Cardiac muscle cell (in vitro differentiated cells and primary cell): ENCODE data around the gene SPIN2A. TPM values are rescaled to one million over a fixed set of nuclear protein-coding genes. Genes with fewer than 3 reads are reported as not detected.
"Not testable (repeated sequence)": the region's sequence is repeated elsewhere in the genome, so short reads cannot be mapped to it uniquely, and the experiment has no call there.

Experiments used
- DNase-seq, 2 donors: peaks; one replicate each; pipeline versions ENCODE4 v3.0.0 to v3.0.0-alpha.2; 2010 to 2017; ENCODE audit warnings: low read depth in 1 of 2, low spot score in 1 of 2
- H3K27ac ChIP-seq: fragments of 200-600 bp; sonication (generic); 2 replicates; pipeline ENCODE4 v1.5.1; 2016
- H3K27me3 ChIP-seq: fragments of 200-600 bp; sonication (generic); 2 replicates; pipeline ENCODE4 v1.6.0; 2016; ENCODE audit warnings: control low read depth
- H3K36me3 ChIP-seq: fragments of 200-600 bp; sonication (generic); 2 replicates; pipeline ENCODE4 v1.5.1; 2016; ENCODE audit warnings: control low read depth
- H3K4me1 ChIP-seq: fragments of 200-600 bp; sonication (generic); 2 replicates; pipeline ENCODE4 v1.8.1; 2017; ENCODE audit warnings: low read depth, mild to moderate bottlenecking, mixed run types
- H3K4me3 ChIP-seq: fragments of 200-600 bp; sonication (generic); 2 replicates; pipeline ENCODE4 v1.5.1; 2016; ENCODE audit warnings: mild to moderate bottlenecking
- H3K9me3 ChIP-seq: fragments of 200-600 bp; sonication (generic); 2 replicates; pipeline ENCODE4 v1.5.1; 2017; ENCODE audit warnings: low read depth, mild to moderate bottlenecking, control low read depth
- polyA plus RNA-seq: library from polyadenylated mRNA; unstranded; fragments of >200 nt; fragmentation: Nextera tagmentation; extraction: Ambion mirVana; gene quantifications from 2 replicates; pipeline ENCODE4 v1.2.1, GENCODE V29; 2016
- total RNA-seq: library from RNA; depleted of rRNA; stranded (reverse); fragments of >200 nt; gene quantifications from 2 replicates; pipeline ENCODE4 v1.2.3, GENCODE V29; 2016
- TF ChIP-seq, protein P1 (sequence below): IDR thresholded peaks from 2 replicates; pipeline ENCODE4 v1.5.1; 2012; ENCODE audit warnings: low read depth, mild to moderate bottlenecking, low read length

The SPIN2A gene
- total and polyA plus RNA-seq, 2 experiments from 2014 or later = 0.51 to 2.5 TPM

DNA sequence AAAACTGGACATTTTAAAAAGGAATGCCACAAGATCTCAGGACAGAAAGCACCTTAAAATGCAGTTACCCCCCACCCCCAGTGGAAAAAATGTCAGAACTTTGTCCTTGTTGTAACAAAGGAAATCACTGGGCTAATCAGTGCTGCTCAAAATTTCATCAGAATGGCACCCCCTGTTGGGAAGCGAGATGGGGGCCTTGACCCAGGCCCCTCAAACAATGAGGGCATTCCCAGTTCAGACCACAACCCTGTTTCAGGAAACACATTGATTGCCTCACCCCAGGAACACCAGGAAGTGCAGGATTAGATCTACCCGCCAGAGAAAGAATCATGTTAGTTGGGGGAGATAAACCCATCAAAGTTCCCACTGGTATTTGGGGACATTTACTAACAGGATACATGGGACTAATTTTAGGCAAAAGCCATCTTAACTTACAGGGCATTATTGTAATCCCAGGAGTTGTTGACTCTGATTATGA, 32.2 kb downstream of the SPIN2A start:
- H3K27ac ChIP-seq = no peak overlapping the region
- H3K36me3 ChIP-seq = no peaks in the 10 kb centered on the region
- no peak for DNase-seq
- no peaks in the 10 kb centered on the region for H3K27me3 ChIP-seq
- no peak overlapping the region for H3K4me3 ChIP-seq
- H3K9me3 ChIP-seq = no peaks in the 10 kb centered on the region
- TF ChIP-seq, protein P1, sequence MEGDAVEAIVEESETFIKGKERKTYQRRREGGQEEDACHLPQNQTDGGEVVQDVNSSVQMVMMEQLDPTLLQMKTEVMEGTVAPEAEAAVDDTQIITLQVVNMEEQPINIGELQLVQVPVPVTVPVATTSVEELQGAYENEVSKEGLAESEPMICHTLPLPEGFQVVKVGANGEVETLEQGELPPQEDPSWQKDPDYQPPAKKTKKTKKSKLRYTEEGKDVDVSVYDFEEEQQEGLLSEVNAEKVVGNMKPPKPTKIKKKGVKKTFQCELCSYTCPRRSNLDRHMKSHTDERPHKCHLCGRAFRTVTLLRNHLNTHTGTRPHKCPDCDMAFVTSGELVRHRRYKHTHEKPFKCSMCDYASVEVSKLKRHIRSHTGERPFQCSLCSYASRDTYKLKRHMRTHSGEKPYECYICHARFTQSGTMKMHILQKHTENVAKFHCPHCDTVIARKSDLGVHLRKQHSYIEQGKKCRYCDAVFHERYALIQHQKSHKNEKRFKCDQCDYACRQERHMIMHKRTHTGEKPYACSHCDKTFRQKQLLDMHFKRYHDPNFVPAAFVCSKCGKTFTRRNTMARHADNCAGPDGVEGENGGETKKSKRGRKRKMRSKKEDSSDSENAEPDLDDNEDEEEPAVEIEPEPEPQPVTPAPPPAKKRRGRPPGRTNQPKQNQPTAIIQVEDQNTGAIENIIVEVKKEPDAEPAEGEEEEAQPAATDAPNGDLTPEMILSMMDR = no peak
- H3K4me1 ChIP-seq = no peaks in the 10 kb centered on the region

DNA sequence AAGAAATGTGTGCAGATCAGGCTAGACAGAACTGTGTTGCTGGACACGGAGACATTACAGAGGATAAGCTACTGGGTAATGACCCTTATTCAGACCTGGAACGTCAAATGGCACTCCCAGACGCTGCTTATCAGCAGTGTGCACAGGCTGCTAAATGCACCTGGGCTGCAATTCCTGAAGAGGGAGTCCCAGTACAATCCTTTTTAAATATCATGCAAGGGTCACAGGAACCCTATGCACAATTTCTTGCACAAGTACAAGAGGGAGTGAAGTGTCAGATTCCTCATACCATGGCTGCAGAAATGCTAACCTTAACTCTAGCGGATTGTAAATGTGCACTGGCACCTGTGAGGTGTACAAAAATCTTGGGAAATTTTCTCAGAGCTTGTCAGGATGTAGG, 32.8 kb downstream of the SPIN2A start:
- Histone ChIP-seq H3K27ac (no peak overlapping the region), H3K4me3 (no peak overlapping the region), H3K27me3 (no peaks in the 10 kb centered on the region), H3K36me3 (no peaks in the 10 kb centered on the region), H3K9me3 (no peaks in the 10 kb centered on the region), H3K4me1 (no peaks in the 10 kb centered on the region)
- TF ChIP-seq, protein P1 = no peak
- no peak for DNase-seq

DNA sequence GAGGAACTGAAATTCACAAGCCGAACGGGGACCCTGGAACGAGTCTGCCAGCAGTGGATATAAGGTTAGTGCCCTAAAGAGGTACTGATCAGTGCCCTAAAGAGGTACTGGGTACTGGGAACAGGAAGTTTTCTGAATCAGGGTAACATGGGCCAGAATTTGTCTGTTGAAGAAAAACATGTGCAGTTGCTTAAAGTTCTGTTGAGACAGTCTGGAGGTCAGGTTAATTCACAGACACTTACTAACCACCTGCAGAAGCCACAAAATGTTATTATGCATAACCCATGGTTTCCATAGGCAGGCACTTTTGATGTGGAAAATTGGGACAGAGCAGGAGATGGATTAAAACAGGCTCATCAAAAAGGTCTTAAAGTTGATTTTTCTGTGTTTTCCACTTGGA, 33.7 kb downstream of the SPIN2A start:
- Histone ChIP-seq H3K4me3 (no peak overlapping the region), H3K36me3 (no peaks in the 10 kb centered on the region), H3K9me3 (no peaks in the 10 kb centered on the region), H3K27ac (no peak overlapping the region), H3K27me3 (no peaks in the 10 kb centered on the region), H3K4me1 (no peaks in the 10 kb centered on the region)
- no peak for DNase-seq
- TF ChIP-seq, protein P1 = no peak

DNA sequence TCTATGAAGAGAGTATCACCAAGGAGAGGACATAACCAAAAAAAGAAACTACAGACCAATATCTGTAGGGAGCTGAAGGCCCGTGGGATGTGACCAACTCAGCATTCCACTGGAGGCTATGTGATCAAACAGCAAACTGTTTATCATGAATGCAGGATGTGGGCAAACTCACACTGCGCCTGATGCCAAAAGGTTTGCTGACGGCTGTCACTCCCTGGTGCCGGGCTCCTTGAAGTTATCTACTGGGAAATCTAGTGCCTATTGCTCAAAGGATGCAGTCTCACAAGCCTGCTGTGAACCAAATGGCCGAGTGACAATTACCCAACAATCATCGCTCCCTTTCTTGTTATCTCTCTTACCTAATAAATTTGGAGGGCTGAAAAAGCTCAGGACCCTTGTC, 34.3 kb downstream of the SPIN2A start:
- H3K27me3 ChIP-seq, H3K36me3 ChIP-seq, H3K27ac ChIP-seq, H3K9me3 ChIP-seq, H3K4me1 ChIP-seq, H3K4me3 ChIP-seq: not testable (repeated sequence)
- peak in 1 of 2 donors; percentile 5 for DNase-seq

Other genes starting within 250 kb of the SPIN2A start
- 15.4 and 16.6 TPM in 2 replicates for gene SPIN3, start 141.9 kb downstream of the SPIN2A start, total RNA-seq
- 19.8 and 22.2 TPM in 2 replicates for gene SPIN3, start 141.9 kb downstream of the SPIN2A start, polyA plus RNA-seq
- 19.2 and 20.8 TPM in 2 replicates for gene SPIN2B, start 15.8 kb downstream of the SPIN2A start, total RNA-seq
- gene SPIN2B, start 15.8 kb downstream of the SPIN2A start, polyA plus RNA-seq = 33.3 and 41.8 TPM in 2 replicates
- 1.5 and 4.4 TPM in 2 replicates for gene FAAH2, start 149.3 kb upstream of the SPIN2A start, total RNA-seq
- gene FAAH2, start 149.3 kb upstream of the SPIN2A start, polyA plus RNA-seq = 2.0 and 3.6 TPM in 2 replicates